Measurements from ENCODE around the gene PRR5.

Gene PRR5

GRCh38 chr22:44693756-44694155, 8.2 kb upstream of the PRR5 start:
- no peak for DNase-seq

- DNase-seq: peak; percentile 43 to 54
Measured at GRCh38 chr22:44697423-44698141, 4.4 kb upstream of the PRR5 start.

GRCh38 chr22:44698531-44699421, 3.2 kb upstream of the PRR5 start:
- DNase-seq: no peak

GRCh38 chr22:44700456-44700855, 1.5 kb upstream of the PRR5 start:
- DNase-seq: no peak

- no peak for DNase-seq
Measured at GRCh38 chr22:44701187-44701790, 715 bp upstream of the PRR5 start.

- no peak for DNase-seq
Measured at GRCh38 chr22:44702479-44703198, 635 bp downstream of the PRR5 start.

- no peak for DNase-seq
Measured at GRCh38 chr22:44703255-44703870, 1.4 kb downstream of the PRR5 start.

- no peak for DNase-seq
Measured at GRCh38 chr22:44704159-44705021, 2.4 kb downstream of the PRR5 start.

GRCh38 chr22:44705022-44705297, 3.0 kb downstream of the PRR5 start:
- no peak for DNase-seq

GRCh38 chr22:44706488-44706887, 4.5 kb downstream of the PRR5 start:
- no peak for DNase-seq

- no peak for DNase-seq
Measured at GRCh38 chr22:44707178-44707577, 5.2 kb downstream of the PRR5 start.

GRCh38 chr22:44707752-44708151, 5.7 kb downstream of the PRR5 start:
- DNase-seq: no peak

GRCh38 chr22:44709881-44710392, 7.9 kb downstream of the PRR5 start:
- no peak for DNase-seq

GRCh38 chr22:44710474-44711240, 8.7 kb downstream of the PRR5 start:
- DNase-seq: no peak

- DNase-seq: no peak
Measured at GRCh38 chr22:44711241-44711560, 9.2 kb downstream of the PRR5 start.

GRCh38 chr22:44711690-44712555, 9.9 kb downstream of the PRR5 start:
- no peak for DNase-seq

GRCh38 chr22:44712962-44713361, 11.0 kb downstream of the PRR5 start:
- DNase-seq: no peak

- DNase-seq: no peak
Measured at GRCh38 chr22:44714703-44715350, 12.8 kb downstream of the PRR5 start.

GRCh38 chr22:44718418-44718817, 16.4 kb downstream of the PRR5 start:
- DNase-seq: no peak
